ENCODE measurements around the gene COL6A1.

The COL6A1 gene

DNA sequence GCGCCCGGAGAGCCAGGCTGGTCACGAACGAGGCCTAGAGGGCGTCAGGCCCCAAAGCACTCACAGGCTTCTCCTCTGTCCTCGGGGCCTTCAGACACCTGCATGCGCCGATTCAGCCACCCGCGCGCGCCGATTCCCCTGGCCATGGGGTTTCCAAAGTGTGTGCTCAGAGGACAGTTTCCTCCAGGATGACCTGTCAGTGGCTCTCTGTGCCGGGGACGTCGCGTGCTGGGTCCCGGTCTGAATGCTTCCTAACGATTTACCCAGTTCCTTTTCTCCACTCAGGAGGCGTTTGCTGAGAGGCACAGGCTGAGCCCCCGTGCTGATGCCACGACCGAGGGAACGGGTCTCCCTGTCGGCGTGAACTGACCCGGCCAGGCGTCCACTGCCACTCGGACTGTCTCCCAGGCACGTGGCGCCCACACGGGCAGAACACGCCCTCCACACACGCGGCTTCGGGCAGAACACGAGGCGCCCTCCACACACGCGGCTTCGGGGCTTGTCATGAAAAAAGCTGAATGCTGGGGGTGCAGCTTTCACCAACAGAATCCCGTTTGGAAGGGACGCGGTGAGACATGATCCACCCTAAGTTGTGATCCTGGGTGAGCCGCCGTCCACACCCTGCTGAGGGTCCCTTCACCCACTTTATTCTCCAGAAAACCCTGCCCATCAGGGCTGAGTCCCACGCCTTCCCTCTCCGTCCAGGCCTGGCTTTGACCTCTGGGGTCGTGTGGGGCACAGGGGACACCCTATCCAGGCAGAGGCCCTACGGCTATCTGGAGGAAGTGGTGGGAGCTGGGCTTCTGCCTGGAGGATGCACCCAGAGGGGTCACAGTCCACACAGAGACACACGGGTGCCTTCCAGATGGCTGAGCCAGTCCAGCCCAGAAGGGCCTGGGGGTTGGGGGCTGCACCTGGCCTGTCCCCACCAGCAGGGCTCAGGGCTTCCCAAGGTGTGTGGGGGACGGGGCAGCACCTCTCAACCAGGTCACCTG lies 56.1 kb downstream of the COL6A1 start:
- TF ChIP-seq, protein P1, sequence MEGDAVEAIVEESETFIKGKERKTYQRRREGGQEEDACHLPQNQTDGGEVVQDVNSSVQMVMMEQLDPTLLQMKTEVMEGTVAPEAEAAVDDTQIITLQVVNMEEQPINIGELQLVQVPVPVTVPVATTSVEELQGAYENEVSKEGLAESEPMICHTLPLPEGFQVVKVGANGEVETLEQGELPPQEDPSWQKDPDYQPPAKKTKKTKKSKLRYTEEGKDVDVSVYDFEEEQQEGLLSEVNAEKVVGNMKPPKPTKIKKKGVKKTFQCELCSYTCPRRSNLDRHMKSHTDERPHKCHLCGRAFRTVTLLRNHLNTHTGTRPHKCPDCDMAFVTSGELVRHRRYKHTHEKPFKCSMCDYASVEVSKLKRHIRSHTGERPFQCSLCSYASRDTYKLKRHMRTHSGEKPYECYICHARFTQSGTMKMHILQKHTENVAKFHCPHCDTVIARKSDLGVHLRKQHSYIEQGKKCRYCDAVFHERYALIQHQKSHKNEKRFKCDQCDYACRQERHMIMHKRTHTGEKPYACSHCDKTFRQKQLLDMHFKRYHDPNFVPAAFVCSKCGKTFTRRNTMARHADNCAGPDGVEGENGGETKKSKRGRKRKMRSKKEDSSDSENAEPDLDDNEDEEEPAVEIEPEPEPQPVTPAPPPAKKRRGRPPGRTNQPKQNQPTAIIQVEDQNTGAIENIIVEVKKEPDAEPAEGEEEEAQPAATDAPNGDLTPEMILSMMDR (IDR thresholded peaks at IDR 0.05; ENCODE audit: low read depth, low read length) = no peak
- Histone ChIP-seq H3K9me3 (ENCODE audit: severe bottlenecking) (no peaks in the 10 kb centered on the region), H3K27me3 (ENCODE audit: insufficient read depth, low read depth, severe bottlenecking) (no peaks in the 10 kb centered on the region), H3K27ac (no peak overlapping the region), H3K4me3 (ENCODE audit: low read depth, low read length) (no peak overlapping the region), H3K36me3 (no peaks in the 10 kb centered on the region)
- no peak for DNase-seq

DNA sequence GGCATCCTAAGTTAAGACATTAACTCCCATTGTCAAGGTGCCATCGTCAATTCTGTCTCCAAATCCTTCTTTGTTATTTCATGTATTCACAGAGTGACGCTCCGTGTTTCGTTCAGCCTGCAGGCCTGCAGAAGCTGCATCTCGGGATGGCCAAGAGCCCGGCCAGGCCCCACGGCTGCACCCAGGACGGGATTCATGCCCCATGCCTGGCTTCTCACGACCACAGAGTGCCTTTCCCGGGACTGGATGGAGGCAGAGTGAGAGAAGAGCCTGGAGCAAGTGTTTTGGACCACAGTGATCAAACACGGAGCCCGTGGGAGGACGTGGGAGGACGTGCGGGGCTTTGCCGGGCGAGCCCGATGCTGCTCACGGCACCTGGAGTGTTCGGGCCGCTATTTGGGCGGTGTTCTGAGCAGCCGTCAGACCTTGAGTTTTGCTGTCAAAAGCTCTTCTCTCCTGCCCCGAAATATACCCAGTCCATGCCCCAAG lies 56.8 kb downstream of the COL6A1 start:
- no peaks in the 10 kb centered on the region for H3K27me3 ChIP-seq (ENCODE audit: insufficient read depth, low read depth, severe bottlenecking)

GRCh38 chr21:46038871-46039397 lies 57.4 kb downstream of the COL6A1 start:
- Histone ChIP-seq H3K36me3 (no peaks in the 10 kb centered on the region), H3K9me3 (ENCODE audit: severe bottlenecking) (no peaks in the 10 kb centered on the region), H3K27ac (no peak overlapping the region), H3K27me3 (ENCODE audit: insufficient read depth, low read depth, severe bottlenecking) (no peaks in the 10 kb centered on the region), H3K4me3 (ENCODE audit: low read depth, low read length) (no peak overlapping the region)
- no peak for DNase-seq
- TF ChIP-seq, protein P1 (IDR thresholded peaks at IDR 0.05; ENCODE audit: low read depth, low read length) = no peak

More for the DNA sequence above, 56.8 kb downstream of the COL6A1 start:
- no peak overlapping the region for H3K4me3 ChIP-seq (ENCODE audit: low read depth, low read length)
- TF ChIP-seq, protein P1 (IDR thresholded peaks at IDR 0.05; ENCODE audit: low read depth, low read length) = no peak
- H3K27ac ChIP-seq = no peak overlapping the region
- H3K9me3 ChIP-seq (ENCODE audit: severe bottlenecking) = no peaks in the 10 kb centered on the region
- no peak for DNase-seq
- no peaks in the 10 kb centered on the region for H3K36me3 ChIP-seq

DNA sequence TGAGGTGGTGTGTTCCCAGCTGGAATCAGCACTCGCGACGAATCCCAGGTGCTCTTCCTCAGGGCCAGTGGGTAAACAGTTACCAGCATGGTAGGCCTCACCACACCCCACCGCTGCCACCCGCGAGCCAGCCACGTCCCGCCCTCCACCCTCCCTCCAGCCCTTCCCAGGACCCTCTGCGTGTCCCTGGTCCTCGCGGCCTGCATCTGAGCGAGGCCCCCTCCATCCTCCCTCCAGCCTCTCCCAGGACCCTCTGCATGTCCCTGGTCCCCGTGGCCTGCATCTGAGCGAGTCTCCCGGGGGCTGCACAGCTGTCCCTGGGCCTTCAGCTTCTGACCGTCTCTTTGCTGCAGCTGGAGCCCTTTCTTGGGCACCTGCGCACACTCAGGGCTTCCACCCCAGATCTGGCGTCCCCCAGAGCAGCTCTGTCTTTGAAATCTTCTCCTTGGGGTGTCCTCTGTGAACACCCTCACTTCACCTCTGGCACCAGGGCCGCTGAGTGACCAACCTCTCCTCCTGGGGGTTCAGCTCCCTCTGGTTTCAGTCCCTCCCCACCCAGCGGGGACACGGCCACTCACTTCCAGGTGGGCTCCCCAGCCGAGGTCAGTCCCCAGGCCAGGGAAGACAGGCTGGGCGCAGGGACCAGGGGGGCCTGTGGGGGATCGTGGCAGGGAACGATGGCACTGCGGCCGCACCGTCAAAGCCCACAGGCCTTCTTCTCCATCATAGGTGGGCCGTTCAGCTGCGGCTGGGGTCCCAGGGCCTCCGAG lies 58.5 kb downstream of the COL6A1 start:
- no peak for DNase-seq
- no peak overlapping the region for H3K4me3 ChIP-seq (ENCODE audit: low read depth, low read length)
- H3K27ac ChIP-seq = no peak overlapping the region
- no peaks in the 10 kb centered on the region for H3K9me3 ChIP-seq (ENCODE audit: severe bottlenecking)
- H3K27me3 ChIP-seq (ENCODE audit: insufficient read depth, low read depth, severe bottlenecking) = no peaks in the 10 kb centered on the region
- TF ChIP-seq, protein P1 (IDR thresholded peaks at IDR 0.05; ENCODE audit: low read depth, low read length) = no peak
- no peaks in the 10 kb centered on the region for H3K36me3 ChIP-seq

DNA sequence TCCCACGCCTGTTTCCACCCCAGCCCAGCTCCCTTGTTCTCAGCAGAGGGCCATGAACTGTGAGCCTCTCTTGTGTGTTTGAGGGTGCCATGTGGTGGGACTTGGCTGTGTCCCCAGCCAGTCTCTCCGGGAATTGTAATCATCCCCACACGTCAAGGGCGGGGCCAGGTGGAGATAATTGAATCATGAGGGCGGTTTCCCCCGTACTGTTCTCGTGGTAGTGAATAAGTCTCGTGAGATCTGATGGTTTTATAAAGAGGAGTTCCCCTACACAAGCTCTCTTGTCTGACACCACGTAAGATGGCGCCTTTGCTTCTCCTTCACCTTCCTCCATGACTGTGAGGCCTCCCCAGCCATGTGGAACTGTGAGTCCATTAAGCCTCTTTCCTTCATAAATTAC lies 59.1 kb downstream of the COL6A1 start:
- Histone ChIP-seq H3K27ac (no peak overlapping the region), H3K9me3 (ENCODE audit: severe bottlenecking) (no peaks in the 10 kb centered on the region), H3K27me3 (ENCODE audit: insufficient read depth, low read depth, severe bottlenecking) (no peaks in the 10 kb centered on the region), H3K36me3 (no peaks in the 10 kb centered on the region), H3K4me3 (ENCODE audit: low read depth, low read length) (no peak overlapping the region)
- TF ChIP-seq, protein P1 (IDR thresholded peaks at IDR 0.05; ENCODE audit: low read depth, low read length) = no peak
- DNase-seq = no peak

Data from WERI-Rb-1 (cell line).